ENCODE measurements around the gene PLXNA1.

DNA sequence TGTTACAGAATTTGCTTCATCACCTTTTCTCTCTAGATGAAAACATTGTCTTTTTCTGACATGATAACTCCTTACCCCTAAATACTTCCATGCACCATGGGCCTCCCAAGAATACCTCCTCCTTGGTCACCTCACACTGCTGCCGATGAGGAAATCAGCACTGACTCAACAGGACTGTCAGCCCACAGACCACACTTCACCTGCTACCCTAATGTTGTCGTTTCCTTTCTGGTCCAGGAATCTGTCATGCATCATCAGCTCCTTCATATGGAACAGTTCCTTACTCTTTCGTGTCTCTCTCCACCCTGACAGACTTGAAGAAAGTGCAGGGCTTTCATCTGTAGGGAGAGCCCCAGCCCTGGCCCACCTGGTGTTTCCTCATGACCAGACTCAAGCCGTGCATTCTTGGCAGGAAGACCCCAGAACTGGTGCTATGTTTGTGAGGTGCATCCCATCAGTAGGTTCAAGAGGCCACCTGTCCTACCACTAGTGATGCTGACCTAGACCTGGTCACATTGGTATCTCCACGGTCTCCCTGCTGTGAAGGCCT, 41.1 kb upstream of the PLXNA1 start:
- TF ChIP-seq, protein P1, sequence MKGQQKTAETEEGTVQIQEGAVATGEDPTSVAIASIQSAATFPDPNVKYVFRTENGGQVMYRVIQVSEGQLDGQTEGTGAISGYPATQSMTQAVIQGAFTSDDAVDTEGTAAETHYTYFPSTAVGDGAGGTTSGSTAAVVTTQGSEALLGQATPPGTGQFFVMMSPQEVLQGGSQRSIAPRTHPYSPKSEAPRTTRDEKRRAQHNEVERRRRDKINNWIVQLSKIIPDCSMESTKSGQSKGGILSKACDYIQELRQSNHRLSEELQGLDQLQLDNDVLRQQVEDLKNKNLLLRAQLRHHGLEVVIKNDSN (IDR thresholded peaks at IDR 0.05; ENCODE audit: borderline replicate concordance, extremely low read length, insufficient read depth, low read depth, low read length): no peak
- TF ChIP-seq CHD2 (IDR thresholded peaks at IDR 0.05; ENCODE audit: borderline replicate concordance, low read depth, low read length) (no peak), JUNB (IDR thresholded peaks at IDR 0.05) (no peak), ZNF274 (IDR thresholded peaks at IDR 0.05; ENCODE audit: insufficient read depth, insufficient read length) (no peak), POLR2AphosphoS2 (IDR thresholded peaks at IDR 0.05; ENCODE audit: low read depth, low read length) (no peak), EGR1 (IDR thresholded peaks at IDR 0.05; ENCODE audit: borderline replicate concordance in 1 of 2, low read depth in 2 of 2, low read length in 2 of 2) (no peak), RB1 (IDR thresholded peaks at IDR 0.05; ENCODE audit: borderline replicate concordance) (no peak), CEBPB (IDR thresholded peaks at IDR 0.05; ENCODE audit: borderline replicate concordance in 1 of 2, low read depth in 2 of 2, low read length in 2 of 2) (no peak), MYC (IDR thresholded peaks at IDR 0.05; ENCODE audit: insufficient read depth, insufficient read length, insufficient replicate concordance, low read length, severe bottlenecking) (no peak)
- TF ChIP-seq, protein P2, sequence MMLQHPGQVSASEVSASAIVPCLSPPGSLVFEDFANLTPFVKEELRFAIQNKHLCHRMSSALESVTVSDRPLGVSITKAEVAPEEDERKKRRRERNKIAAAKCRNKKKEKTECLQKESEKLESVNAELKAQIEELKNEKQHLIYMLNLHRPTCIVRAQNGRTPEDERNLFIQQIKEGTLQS (IDR thresholded peaks at IDR 0.05; ENCODE audit: borderline replicate concordance, extremely low read depth, low read depth, low read length): no peak
- TF ChIP-seq, protein P3, sequence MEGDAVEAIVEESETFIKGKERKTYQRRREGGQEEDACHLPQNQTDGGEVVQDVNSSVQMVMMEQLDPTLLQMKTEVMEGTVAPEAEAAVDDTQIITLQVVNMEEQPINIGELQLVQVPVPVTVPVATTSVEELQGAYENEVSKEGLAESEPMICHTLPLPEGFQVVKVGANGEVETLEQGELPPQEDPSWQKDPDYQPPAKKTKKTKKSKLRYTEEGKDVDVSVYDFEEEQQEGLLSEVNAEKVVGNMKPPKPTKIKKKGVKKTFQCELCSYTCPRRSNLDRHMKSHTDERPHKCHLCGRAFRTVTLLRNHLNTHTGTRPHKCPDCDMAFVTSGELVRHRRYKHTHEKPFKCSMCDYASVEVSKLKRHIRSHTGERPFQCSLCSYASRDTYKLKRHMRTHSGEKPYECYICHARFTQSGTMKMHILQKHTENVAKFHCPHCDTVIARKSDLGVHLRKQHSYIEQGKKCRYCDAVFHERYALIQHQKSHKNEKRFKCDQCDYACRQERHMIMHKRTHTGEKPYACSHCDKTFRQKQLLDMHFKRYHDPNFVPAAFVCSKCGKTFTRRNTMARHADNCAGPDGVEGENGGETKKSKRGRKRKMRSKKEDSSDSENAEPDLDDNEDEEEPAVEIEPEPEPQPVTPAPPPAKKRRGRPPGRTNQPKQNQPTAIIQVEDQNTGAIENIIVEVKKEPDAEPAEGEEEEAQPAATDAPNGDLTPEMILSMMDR (IDR thresholded peaks at IDR 0.05 in 2 of 3, conservative IDR thresholded peaks at IDR 0.05 in 1 of 3; ENCODE audit: control insufficient read depth in 2 of 3, extremely low read depth in 1 of 3, insufficient read depth in 1 of 3, low read depth in 3 of 3, low read length in 3 of 3): no peak
- TF ChIP-seq, protein P4, sequence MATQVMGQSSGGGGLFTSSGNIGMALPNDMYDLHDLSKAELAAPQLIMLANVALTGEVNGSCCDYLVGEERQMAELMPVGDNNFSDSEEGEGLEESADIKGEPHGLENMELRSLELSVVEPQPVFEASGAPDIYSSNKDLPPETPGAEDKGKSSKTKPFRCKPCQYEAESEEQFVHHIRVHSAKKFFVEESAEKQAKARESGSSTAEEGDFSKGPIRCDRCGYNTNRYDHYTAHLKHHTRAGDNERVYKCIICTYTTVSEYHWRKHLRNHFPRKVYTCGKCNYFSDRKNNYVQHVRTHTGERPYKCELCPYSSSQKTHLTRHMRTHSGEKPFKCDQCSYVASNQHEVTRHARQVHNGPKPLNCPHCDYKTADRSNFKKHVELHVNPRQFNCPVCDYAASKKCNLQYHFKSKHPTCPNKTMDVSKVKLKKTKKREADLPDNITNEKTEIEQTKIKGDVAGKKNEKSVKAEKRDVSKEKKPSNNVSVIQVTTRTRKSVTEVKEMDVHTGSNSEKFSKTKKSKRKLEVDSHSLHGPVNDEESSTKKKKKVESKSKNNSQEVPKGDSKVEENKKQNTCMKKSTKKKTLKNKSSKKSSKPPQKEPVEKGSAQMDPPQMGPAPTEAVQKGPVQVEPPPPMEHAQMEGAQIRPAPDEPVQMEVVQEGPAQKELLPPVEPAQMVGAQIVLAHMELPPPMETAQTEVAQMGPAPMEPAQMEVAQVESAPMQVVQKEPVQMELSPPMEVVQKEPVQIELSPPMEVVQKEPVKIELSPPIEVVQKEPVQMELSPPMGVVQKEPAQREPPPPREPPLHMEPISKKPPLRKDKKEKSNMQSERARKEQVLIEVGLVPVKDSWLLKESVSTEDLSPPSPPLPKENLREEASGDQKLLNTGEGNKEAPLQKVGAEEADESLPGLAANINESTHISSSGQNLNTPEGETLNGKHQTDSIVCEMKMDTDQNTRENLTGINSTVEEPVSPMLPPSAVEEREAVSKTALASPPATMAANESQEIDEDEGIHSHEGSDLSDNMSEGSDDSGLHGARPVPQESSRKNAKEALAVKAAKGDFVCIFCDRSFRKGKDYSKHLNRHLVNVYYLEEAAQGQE (IDR thresholded peaks at IDR 0.05; ENCODE audit: low read depth, low read length): no peak
- TF ChIP-seq, protein P5, sequence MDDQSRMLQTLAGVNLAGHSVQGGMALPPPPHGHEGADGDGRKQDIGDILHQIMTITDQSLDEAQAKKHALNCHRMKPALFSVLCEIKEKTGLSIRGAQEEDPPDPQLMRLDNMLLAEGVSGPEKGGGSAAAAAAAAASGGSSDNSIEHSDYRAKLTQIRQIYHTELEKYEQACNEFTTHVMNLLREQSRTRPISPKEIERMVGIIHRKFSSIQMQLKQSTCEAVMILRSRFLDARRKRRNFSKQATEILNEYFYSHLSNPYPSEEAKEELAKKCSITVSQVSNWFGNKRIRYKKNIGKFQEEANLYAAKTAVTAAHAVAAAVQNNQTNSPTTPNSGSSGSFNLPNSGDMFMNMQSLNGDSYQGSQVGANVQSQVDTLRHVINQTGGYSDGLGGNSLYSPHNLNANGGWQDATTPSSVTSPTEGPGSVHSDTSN (IDR thresholded peaks at IDR 0.05; ENCODE audit: insufficient replicate concordance, low read depth, low read length): no peak
